ENCODE results near the gene BRICD5. TPM values are rescaled to one million over a fixed set of nuclear protein-coding genes. Genes with fewer than 3 reads are reported as not detected.

Gene BRICD5
- total RNA-seq, 1 experiment from 2014 or later, result 18.6 TPM

DNA sequence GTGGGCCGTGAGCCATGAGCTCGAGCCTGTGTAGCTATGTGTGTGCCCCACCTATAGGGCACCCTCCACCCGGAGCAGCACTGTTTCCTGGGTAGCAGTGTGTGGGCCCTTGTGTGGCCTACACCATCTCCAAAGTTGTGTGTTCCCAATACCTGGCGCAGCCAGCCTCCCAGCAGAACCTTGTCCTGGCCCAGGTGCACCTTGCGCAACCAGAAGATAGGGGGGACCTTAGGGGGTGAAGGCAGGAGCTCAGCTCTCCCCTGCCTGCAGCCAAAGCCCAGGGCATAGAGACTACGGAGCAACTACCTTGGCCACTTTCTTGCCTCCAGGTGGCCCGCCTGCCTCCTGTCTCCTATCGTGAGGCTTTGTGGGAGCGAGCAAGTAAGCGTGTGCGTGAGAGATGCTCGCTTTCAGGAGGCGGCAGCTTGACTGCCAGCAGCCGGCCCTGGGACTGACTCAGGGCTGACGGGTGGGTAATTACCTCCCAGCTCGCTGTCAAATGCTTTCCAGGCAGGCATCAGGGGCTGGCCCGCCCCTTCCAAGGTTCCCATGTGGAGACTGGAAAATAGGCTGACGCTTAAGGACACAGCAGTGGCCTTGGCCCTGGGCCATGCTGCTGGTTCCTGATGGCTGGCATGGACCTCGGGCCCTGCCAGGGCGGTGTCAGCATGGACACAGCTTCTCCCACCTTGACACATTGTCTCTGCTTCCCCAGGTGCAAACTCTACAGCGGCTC lies 36.1 kb downstream of the BRICD5 start:
- intact Hi-C loops (cut with micrococcal nuclease; ENCODE audit: unreplicated experiment), result no loop called here
- DNase-seq (ENCODE audit: low spot score), result no peak
- no peak overlapping the region for H3K27ac ChIP-seq (ENCODE audit: low read depth, low read length, poor library complexity, severe bottlenecking)
- H3K36me3 ChIP-seq (ENCODE audit: insufficient read depth, low read length, poor library complexity, severe bottlenecking), result peaks cover 33% of the 10 kb centered on the region
- H3K9me3 ChIP-seq (ENCODE audit: low read depth, low read length, poor library complexity, severe bottlenecking), result no peaks in the 10 kb centered on the region
- no peak for TF ChIP-seq EZH2 (IDR thresholded peaks at IDR 0.05; ENCODE audit: borderline replicate concordance, low read depth, low read length, poor library complexity, severe bottlenecking)
- no peak for TF ChIP-seq CTCF (conservative IDR thresholded peaks at IDR 0.05; ENCODE audit: low read depth, low read length)
- H3K27me3 ChIP-seq (replicated peaks; ENCODE audit: insufficient read depth, low read depth, low read length, poor library complexity), result no peaks in the 10 kb centered on the region
- no TSS peak for BruUV-seq (replicated peaks)
- no peak overlapping the region for H3K4me3 ChIP-seq (ENCODE audit: low read depth, low read length, poor library complexity, severe bottlenecking)
- CTCF ChIA-PET, result interaction anchor here (0.5 kb wide), 1 partner anchor 152 kb away, joined by 3 read pairs; no protein-coding TSS in a partner anchor
- H3K4me1 ChIP-seq (ENCODE audit: insufficient read depth, low read length, poor library complexity, severe bottlenecking), result no peaks in the 10 kb centered on the region
- POLR2A ChIA-PET (ENCODE audit: low non-redundant PET), result no interaction called here

- H3K36me3 ChIP-seq (ENCODE audit: insufficient read depth, low read length, poor library complexity, severe bottlenecking), result peaks cover 33% of the 10 kb centered on the region
- no peak for DNase-seq (ENCODE audit: low spot score)
- H3K4me1 ChIP-seq (ENCODE audit: insufficient read depth, low read length, poor library complexity, severe bottlenecking), result no peaks in the 10 kb centered on the region
- CTCF ChIA-PET, result no interaction called here
- no TSS peak for BruUV-seq (replicated peaks)
- TF ChIP-seq EZH2 (IDR thresholded peaks at IDR 0.05; ENCODE audit: borderline replicate concordance, low read depth, low read length, poor library complexity, severe bottlenecking), result no peak
- no peak for TF ChIP-seq CTCF (conservative IDR thresholded peaks at IDR 0.05; ENCODE audit: low read depth, low read length)
- H3K4me3 ChIP-seq (ENCODE audit: low read depth, low read length, poor library complexity, severe bottlenecking), result no peak overlapping the region
- intact Hi-C loops (cut with micrococcal nuclease; ENCODE audit: unreplicated experiment), result no loop called here
- H3K27ac ChIP-seq (ENCODE audit: low read depth, low read length, poor library complexity, severe bottlenecking), result no peak overlapping the region
- no peaks in the 10 kb centered on the region for H3K27me3 ChIP-seq (replicated peaks; ENCODE audit: insufficient read depth, low read depth, low read length, poor library complexity)
- no peaks in the 10 kb centered on the region for H3K9me3 ChIP-seq (ENCODE audit: low read depth, low read length, poor library complexity, severe bottlenecking)
- POLR2A ChIA-PET (ENCODE audit: low non-redundant PET), result no interaction called here
Measured at GRCh38 chr16:2173916-2174315, 36.7 kb downstream of the BRICD5 start.

GRCh38 chr16:2173366-2173765 lies 37.3 kb downstream of the BRICD5 start:
- H3K27me3 ChIP-seq (replicated peaks; ENCODE audit: insufficient read depth, low read depth, low read length, poor library complexity), result no peaks in the 10 kb centered on the region
- H3K27ac ChIP-seq (ENCODE audit: low read depth, low read length, poor library complexity, severe bottlenecking), result no peak overlapping the region
- no peak overlapping the region for H3K4me3 ChIP-seq (ENCODE audit: low read depth, low read length, poor library complexity, severe bottlenecking)
- no peaks in the 10 kb centered on the region for H3K4me1 ChIP-seq (ENCODE audit: insufficient read depth, low read length, poor library complexity, severe bottlenecking)
- DNase-seq (ENCODE audit: low spot score), result no peak
- no TSS peak for BruUV-seq (replicated peaks)
- ChIA-PET POLR2A (ENCODE audit: low non-redundant PET) (no interaction called here), CTCF (no interaction called here)
- TF ChIP-seq EZH2 (IDR thresholded peaks at IDR 0.05; ENCODE audit: borderline replicate concordance, low read depth, low read length, poor library complexity, severe bottlenecking), result no peak
- no peak for TF ChIP-seq CTCF (conservative IDR thresholded peaks at IDR 0.05; ENCODE audit: low read depth, low read length)
- no peaks in the 10 kb centered on the region for H3K9me3 ChIP-seq (ENCODE audit: low read depth, low read length, poor library complexity, severe bottlenecking)
- intact Hi-C loops (cut with micrococcal nuclease; ENCODE audit: unreplicated experiment), result no loop called here
- H3K36me3 ChIP-seq (ENCODE audit: insufficient read depth, low read length, poor library complexity, severe bottlenecking), result peaks cover 33% of the 10 kb centered on the region
